GM19467 (cell line): ENCODE results near the gene CYTH1.
"Not testable (repeated sequence)": the region's sequence is repeated elsewhere in the genome, so short reads cannot be mapped to it uniquely, and the experiment has no call there.

Experiments used
- ATAC-seq: cut with Tn5 transposase; IDR thresholded peaks from one replicate; pipeline ENCODE4 v1.9.1; 2021; ENCODE audit warnings: mild to moderate bottlenecking, moderate library complexity; ENCODE audit not compliant: unreplicated experiment

Gene CYTH1

DNA sequence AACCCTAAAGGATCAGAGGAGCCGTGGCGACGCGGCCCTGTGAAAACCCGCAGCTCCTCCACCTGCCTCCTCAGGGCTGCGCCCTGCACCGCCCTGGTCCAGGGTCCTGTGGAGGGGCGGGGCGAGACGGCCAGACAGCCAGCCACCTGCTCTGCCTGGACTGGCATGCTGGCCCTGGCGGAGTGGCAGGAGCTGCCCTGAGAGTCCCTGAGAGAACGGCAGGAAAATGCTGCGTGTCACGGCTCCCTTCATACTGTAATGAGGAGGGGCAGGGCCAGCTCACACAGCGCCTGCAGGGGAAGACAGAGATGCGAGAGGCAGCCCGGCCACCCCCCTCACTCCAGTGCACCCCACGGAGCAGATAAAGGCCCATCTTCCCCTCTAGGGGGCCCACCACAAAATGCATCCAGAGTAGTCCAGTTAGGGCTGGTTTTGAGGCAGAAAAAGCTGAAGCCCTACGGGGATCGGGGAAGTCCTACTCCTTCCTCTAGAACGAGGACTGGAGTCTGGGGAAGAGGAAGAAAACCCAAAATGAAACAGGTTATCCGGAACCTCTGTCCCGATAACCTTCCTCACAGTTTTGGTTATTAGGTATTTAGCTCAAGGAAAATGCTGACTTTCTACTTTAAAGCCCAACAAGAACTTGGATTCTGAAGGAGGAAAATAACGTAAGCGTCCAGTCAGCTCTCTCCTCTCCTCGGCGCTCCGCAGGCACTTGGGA, 107.3 kb downstream of the CYTH1 start:
- ATAC-seq = no peak

DNA sequence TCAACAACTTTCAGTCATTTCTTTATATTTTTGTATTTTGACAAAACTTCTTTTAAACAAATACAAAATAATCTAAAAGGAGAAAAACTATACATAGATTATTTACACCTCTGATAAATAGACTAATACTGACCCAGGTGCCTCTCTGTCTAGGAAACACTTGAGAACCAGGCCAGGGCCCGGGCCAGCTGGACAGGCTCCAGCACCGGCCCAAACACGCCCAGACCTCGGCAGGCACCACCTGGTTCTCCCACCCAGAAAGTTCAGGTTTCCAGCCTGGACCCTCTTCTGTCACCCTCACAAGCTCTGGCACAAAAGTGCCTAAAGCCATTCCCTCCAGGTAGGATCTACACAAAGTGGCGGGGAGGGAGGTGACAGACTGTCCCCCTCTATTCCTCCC, 107.9 kb downstream of the CYTH1 start:
- no peak for ATAC-seq

DNA sequence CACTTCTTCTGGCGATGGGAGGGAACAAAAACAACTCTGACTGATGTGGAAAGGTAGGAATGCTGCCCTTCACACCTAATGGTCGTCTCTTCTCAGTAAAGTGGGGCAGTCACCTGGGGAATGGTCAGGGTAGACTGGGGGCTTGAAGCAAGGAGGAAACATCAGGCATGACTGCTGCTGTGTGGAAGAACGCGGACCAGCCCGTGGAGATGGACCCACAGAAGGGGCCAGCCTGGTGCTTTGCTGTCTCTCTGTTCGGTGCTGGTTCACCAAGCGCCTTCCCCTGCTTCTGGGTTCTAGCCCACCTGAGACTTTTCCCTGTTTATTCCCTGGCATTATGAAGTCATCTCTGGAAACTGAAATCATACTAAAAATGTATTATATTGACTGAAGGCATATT, 108.7 kb downstream of the CYTH1 start:
- no peak for ATAC-seq

DNA sequence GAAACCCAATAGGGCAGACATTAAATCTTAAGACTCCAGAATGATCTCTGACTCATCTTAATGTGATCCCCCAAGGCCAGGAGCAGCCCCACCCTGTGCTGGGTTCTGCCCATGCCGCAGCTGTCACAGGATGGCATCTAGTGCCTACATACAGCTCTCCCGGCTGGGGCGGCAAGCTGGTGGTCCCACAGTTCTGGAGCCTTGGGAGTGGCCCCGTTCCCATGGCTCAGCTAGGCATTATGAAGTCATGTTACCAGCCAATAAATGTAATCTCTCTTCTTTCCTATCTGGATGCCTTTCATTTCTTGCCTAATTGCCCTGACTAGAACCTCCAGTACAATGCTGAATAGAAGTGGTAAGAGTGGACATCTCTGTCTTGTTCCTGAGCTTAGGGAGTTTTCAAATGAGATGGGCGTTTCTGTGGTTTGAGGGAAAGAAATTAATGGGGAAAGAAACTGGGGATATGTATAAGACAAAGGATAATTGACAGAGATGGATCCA, 109.2 kb downstream of the CYTH1 start:
- no peak for ATAC-seq

DNA sequence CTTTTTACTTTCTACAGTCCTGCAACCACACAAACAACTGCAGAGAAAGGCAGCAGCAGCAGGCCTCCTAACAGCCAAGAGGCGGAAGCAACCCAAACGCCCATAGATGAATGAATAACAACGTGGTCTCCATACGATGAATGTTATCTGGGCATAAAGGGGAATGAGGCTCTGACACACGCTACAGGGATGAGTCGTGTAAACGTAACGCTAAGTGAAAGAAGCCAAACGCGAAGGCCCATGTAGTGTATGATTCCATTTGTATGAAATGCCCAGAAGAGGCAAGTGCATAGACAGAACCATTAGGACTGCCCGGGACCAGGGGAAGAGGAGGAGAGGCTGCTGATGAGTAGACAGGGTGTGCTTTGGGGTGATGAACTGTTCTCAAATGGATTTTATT, 110.1 kb downstream of the CYTH1 start:
- ATAC-seq = no peak

DNA sequence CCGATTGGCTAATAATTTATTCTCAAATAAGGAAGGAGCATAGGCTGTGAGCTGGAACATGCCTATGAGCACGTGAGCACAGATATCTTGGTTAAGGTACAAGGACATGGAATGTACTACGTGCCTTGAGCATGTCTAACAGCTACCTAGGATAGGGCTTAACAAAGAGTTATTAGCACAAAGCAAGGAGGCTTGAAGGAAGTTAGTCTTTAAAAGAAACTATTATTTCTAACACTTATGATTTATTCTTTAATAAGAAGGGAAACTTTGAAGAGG, 110.4 kb downstream of the CYTH1 start:
- not testable (repeated sequence) for ATAC-seq

DNA sequence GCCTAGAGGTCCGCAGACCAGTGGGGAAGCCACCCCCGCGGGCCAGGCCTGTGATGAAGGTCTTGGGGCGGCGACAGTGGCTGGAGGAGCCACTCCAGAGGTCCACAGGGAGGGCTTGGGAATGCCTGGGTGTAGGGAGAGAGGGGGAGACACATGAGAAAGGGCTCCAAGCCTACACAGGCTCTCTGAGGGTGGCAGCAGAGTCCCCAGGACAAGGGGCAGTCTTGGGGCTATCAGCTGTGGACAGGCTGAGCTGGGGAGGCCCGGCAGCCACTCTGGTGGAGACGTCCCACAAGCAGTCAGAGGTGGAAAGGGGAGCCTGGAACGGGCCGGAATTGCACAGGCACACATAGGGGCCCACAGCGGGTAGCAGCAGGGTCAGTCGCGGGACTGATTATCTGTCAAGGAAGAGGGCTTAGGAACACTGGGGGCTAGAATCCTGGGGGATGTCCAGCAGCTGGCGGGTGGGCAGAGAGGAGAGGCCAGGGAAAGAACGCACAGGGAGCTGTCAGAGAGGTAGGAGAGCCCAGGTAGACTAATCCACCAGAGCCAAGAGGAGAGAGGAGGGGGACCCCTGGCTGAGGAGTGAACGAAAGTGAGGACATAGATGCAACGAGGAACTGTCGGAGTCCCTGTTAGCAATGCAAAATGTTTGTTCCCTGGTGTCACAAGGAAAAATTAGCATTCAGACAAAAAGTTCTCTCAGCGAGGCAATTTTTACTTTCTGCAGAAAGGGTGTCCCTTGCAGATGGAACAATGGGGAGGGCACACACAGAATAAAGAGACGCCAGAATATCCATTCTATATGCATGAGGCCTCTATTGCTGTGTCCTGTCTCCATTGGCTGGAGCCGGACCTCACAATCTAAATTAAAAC, 111.0 kb downstream of the CYTH1 start:
- no peak for ATAC-seq

DNA sequence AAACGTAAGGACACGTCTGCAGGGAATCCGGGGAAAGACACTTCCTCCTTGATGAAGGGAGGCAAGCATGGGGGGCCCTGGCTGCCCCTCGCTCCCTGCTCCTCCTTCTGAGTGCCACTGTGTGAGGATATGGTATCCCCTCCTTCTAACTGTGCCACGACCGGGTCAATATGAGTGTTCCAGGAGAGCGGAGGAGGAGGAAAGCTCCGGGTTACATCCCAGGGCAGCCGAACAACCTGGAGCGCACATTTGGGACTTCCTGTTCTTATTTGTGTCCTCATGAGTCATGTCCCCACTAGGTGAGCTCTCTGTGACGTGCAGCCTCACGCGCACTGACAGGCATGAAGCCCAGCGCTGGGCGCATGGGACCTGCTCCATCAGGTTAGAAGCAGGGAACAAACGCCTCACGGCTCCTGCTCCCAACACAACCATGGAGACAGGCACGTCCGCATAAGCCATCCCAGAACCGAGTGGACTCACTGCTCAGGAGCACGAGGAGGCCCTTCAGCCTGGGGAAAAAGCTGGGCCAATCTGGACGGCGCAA, 112.0 kb downstream of the CYTH1 start:
- no peak for ATAC-seq

DNA sequence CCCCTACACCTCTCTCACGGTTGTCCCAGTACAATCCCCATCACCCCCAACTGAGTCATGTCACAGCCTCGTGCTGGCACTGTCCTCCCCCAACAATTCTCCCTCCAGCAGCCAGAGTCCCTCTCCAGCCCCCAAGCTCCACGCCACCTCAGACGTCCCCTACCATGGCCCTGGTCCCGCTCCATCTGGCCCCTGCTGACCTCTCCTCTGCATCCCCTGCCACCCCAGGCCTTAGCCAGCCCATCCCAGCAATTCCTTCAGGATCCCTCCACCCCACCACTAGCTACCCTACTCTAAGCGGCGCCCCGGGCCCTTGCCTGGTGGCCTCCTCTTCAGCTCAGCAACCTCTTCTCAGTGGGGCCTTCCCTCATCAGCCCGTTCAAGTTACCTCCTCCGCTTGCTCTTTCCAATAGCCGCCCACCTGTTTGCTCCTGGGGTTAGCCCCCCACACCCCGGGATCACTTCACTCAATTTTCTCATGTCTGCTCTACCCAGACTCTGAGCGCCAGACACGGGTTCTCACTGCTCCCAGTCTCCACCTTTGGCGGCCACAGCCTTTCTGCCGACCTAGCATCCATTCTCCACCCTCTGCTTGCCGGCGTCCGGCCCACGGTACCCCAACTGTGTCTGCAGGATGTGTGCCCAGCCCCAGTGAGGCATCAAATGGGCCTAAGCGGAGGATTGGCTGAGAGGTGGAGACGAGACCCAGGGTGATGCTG, 112.7 kb downstream of the CYTH1 start:
- no peak for ATAC-seq

DNA sequence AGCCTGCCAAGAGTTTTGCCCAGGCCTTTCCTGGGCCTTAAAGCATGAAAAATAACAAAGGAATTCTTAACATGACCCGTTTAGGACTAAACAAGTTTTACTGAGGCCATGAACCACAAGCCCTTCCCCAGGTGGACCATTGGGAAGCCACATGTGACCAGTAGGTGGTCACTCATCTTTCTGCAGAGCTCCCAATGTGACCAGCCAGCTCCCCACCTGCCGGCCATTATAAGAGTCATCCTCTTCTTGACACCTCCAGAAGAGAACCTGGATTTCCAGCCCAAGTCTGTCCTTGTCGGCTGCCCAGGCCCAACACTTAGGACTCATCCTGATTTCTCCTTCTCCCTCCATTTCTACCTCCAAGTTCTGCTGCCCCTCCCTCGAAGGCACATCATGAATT, 113.2 kb downstream of the CYTH1 start:
- ATAC-seq = no peak

DNA sequence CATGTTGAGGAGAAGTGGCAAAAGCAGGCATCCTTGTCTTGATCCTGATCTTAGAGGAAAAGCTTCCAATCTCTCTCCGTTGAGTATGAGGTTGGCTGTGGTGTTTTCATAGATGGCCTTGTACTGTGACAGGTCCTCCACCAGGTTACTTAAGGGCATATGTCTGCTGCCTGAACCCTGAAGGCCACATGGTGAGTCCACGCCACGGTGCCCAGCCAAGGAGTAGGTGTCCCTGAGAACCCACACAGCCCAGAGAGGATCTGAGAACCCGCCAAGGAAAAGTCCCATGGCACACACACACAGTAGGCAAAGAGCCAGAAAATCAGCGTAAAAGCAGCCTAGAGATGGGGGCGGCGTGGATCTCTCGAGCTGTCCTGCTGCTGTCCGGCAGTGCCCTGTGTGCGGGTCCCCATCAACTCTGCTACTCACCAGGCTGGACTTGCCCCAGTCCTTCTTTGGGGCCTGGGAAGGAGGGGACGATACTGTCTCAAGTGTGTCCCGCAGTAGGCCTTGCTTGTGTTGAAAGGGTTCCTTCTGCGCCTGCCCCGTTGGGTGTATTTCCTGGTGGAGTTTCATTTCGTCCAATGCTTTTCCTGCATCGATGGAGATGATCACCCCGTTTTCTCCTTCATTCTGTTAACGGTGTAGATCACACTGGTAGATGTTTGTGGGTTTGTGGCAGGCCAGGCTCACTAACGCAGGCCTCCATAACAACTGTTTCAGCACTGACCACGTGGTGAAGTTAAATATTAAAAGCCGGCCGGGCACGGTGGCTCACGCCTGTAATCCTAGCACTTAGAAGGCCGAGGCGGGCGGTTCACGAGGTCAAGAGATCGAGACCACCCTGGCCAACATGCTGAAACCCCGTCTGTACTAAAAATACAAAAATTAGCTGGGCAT, 114.1 kb downstream of the CYTH1 start:
- ATAC-seq = no peak

DNA sequence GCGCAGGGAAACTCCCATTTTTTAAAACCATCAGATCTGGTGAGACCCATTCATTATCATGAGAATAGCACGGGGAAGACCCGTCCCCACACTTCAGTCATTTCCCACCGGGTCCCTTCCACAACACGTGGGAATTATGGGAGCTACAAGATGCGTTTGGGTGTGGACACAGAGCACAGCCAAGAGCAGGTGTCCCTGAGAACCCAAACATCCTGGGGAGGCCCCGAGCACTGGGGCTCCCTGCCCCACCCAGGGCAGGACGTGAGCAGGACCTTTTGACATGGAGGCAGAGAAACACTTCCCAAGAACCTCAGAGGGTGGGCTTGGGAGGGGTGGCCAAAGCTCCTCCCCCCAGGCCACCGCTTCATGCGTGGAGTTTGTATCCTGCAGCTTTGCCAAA, 115.0 kb downstream of the CYTH1 start:
- no peak for ATAC-seq

DNA sequence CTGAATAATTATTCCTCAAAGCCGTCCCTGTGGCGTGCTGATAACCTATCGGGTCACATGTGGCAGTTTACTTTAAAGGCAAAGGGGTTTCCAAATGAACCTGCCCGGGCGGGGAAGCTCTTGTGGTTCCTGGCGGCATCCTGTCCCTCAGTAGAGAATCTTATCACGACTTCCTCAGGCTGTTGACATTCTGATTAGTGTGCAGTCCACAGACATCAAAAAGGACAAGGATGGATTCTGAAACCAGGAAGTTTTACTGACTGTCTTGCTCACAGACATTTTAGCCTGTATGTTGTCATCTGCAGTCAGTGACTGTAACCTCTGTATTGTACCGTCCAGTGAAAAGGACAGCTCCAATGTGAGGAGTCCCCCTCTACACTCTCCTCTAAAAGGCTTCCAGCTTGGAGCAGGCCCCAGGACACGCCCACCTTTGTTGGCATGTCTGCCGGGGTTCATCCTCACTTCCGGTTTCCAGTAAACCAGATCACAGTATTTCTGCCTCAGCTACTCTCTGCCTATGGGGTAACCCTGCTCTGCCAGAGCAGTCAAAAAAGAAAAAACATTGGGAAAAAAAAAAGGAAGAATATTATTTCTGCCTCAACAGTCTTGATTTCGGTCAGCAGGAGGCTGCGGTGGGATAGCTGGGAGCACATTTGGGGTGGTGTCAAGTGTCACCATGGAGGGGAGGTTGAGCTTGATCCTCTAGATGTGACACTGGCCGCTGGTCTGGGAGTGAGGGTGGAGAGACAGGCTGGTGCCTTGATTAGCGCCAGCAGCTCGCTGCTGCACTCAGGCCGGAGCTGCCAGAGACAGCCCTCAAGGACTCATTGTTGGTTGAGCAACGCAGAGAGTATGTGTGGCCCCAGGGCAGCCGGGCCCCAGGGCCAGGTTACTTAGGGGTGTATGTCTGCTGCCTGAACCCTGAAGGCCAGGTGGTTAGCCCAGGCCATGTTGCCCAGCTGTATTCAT, 115.8 kb downstream of the CYTH1 start:
- no peak for ATAC-seq

DNA sequence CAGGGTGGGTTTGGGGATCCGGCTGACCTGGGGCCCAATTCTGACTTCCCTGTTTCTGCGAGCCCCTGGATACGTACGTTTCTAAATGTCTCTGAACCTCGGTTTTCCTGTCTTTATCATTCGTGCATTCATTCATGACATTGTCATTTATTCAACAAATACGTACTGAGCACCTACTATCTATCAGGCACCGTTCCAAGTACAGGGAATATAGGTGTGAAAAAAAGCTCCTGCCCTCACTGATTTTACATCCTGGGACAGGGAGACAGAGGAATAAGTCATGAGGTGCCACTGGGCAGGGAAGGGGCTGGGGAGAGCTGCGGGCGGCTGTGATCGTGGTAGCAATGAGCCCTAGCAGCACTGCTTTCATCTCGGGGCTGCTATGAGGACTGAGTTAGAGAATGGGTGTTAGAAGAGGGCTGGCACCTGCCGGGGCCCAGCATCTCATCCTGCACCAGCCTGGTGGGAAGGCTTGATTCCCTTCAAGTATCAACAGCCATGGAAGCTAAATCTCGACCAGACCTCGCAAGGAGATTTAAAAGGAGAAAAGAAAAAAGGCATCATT, 116.6 kb downstream of the CYTH1 start:
- ATAC-seq = no peak

DNA sequence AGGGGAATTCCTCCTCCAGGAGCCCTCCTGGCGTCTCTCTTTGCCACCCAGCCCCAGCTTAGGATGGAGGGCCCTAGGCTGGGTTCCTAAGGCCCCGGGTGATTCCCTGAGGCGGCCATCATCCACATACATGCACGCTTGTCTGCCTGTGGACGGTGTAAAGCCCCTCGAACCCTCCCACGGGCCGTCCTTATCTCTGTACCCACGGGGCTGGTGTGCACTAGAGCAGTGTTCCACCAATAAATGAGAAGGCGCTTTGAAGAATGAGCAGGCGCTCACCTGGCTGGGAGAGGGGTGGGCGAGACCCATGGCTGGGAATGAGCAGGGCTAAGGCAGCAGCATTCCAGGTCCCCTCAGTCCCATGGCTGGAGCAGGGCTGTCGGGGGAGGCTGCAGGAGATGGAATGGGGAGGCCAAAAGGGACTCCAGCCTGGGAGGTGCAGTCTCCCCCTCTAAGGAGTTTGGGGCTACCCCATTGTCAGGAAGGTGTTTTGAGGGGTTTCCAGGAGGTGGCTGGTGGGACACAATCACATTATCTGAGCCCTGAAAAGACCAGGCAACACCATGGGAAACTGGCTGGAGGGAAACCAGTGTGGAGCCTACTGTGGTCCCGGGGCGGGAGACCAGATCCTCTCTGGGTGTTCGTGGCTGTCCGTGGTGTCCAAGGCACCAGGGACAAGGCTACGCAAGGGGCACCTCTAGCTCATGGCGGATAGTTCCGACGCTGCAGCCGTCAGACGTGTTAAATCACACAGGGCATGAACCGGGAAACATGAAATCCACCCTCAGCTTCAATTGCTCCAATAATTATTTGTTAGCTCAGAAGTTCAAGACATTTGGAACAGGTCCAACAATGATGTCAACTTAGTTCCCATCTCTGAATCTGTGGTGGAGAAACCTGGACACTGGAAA, 117.3 kb downstream of the CYTH1 start:
- no peak for ATAC-seq

DNA sequence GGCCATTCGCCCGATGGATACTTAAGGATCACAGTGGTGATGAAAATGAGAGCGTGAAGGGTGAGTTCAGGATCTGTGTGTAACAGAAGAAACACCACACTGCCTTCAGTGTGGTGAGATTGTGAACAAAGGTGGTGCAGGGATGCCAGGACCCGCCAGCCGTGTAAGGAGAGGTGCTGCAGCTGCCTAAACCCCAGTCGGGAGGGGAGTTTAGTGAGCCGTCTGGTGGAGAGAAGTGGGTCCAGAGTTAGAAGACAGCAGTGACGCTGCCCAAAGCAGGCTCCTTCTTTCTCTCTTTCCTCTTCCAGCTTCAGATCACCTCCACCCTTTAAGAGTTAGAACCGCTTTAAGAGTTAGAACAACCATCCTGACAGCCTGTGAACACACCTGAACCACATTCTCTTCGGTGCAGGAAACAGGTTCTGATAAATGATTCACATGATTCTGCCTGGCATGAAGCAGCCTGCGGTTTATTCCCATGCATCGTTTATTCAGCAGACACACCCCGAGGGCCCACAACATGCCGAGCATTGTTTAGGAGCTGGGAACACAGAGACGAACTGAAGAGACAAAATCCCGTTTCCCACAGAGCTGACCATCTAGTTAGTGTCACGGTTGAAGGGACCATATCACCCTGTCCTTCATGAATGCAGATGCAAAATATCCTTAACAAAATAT, 120.8 kb downstream of the CYTH1 start:
- no peak for ATAC-seq

DNA sequence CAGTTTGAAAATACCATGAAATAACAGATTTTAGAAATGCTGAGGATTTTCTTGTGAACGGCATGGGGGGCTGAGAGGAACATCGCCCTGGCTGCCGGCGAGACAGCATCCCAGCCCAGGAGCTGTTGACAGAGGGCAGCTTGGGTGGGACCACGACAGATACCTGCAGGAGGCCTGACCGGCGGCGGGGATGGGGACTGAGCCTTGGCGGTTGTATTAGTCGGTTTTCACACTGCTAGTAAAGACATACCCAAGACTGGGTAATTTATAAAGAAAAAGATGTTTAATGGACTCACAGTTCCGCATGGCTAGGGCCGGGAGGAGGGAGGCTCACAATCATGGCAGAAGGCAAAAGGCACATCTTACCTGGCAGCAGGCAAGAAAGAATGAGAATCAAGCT, 122.5 kb downstream of the CYTH1 start:
- ATAC-seq = no peak
